Measurements from ENCODE around the gene CCK.

The CCK gene

DNA sequence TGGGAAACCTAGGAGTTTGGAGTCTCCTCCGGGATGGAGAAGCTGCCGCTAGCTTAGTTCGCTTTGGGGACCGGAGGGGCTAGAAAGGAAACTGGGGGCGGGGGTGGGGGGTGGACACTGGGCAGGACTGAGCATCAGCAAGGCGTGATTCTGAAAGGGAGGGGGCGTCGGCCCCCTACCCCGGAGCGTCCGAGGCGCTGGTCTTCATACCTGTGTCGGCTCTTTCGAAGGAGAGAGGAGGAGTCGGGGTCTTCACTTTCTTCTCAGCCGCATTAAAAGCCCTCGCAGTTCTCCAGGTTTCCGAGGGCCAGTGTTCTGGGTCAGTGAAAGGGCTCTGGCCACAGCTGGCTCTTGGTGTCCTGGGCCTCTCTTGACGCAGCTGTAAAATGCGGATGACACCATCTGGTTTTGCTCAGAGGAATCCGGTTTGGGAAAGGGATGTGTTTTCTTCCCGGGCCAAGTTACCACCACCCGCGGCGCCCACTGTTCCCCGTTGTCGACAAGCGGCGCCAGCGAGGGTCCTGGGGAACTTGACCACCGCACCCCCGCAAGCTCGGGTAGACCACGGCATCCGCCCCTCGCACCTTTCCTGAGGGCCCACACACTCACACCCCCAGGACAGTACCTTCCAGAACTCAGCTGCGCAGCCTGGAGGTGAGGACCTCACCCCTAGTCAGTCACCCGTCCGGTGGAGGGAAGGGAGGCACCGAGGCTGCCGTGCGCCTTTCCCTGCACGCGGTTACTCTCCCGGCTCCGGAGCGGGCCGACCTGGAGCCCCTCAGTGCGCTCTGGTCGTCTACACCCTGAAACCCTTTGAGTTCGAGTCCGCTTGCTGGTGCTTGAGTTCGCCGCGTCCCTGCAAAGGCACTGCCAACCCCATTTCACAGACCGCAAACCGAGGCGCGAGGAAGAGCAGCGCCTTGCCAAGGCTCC lies 660 bp downstream of the CCK start:
- no peak for DNase-seq

DNA sequence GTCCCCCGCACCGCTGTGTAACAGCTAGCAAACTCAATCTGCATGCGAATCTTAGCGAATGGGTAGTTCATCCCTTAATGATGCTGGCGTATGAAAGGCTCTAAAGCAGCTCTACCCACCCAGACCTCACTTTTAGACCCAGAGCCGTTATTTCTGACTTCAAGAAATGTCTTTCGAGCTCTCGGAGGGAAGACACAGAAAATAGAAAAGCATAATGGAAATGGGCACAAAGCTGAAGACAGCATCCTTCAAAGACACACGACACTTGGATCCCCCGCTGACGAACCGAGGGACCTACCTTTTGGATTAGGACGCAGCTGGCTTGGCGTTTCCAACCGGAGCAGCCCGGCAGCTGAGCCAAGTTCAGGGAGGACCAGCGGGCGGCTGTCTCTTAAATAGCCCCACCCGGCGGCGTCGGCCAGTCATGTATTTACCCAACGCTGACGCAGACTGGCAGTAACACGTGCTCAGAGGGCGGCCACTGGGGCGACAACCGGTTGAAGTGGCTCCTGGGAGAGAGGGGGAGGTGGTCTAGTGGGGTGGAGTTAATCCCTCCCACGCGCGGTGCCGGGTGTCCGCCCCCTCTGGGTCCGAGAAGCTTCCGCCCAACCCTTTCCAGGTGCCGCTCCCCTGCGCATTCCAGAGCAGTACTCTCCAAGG lies 1.5 kb downstream of the CCK start:
- DNase-seq: peak in 1 of 4 experiments; percentile 4

DNA sequence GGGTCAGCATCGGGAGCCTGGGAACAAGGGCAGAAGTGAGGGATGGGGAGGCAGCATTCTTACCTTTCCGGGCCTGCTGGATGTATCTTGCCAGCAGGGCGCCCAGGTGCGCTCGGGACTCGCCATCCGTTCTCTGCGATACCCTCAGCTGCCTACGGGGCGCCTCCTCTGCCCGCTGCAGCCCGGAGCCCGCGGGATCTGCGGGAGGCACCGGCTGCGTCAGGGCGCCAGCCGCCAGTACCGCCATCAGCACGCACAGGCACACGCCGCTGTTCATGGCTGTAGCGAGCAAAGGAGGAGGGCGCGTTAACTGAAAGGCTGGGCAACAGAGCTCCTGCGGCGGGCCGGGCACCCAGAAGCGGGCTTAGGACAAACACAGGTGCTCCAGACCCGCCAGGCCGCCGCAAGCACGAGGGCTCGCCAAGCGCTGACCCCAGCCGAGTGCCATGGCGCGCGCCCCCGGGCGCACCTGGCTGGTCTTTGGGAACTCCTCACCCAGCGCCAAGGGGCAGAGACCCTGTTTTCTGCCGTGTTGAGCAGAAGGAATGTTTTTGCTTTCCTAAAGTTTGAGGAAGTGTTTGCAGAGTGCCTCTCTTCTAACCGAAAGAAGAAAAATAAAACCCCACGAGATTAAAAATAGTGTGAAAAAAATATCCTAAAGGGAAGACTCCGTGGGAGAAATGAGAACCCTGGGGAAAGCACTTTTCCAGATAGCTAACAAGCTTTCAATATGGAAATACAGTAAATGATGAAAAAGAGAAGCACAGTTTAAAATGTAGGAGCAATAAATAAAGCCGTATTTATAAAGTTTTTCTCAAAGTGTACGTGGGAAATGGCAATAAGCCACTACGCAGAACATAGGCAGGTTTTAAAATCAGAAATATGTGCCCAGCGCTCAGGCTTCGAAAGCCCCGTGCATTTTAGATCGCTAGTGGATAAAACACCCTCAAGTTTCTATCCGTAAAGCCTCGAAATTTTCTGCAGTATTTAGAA lies 2.3 kb downstream of the CCK start:
- DNase-seq: peak in 1 of 4 experiments; percentile 3

DNA sequence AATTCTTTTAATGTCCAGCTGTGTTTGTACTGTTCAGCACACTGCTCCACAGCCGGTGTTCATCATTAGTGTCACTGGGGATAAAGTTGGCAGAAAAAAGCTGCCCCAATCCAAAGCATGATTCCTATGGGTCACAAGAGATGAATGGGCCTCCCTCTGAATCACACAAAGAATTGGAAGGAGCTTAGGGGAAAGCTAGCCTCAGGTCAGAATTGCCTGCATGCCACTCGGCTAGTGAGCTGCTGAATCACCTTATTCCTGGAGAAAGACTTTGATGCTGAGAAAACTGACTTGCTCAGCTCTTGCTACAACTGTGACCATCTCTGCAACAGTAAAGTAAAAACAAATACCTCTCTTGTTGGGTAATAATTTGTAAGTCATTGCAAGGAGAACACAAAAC lies 3.5 kb downstream of the CCK start:
- DNase-seq: no peak

DNA sequence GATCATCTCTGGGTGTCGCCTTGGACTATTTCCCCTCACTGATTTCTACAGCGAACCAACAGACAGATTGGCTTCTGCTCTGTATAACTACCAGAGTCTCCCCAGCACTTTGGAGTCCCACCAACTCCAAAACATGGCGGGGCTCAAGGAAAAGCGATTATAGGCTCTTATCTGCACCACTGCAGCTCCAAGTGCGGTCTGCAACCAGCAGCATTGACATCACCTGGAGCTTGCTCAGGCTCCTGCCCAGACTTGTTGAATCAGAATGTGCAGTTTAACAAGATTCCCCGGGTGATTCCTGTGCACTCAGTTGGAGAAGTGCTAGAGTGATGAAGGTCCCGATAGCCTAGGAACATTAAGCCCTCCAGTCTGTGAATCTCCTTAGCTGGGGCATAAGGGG lies 9.0 kb downstream of the CCK start:
- no peak for DNase-seq

DNA sequence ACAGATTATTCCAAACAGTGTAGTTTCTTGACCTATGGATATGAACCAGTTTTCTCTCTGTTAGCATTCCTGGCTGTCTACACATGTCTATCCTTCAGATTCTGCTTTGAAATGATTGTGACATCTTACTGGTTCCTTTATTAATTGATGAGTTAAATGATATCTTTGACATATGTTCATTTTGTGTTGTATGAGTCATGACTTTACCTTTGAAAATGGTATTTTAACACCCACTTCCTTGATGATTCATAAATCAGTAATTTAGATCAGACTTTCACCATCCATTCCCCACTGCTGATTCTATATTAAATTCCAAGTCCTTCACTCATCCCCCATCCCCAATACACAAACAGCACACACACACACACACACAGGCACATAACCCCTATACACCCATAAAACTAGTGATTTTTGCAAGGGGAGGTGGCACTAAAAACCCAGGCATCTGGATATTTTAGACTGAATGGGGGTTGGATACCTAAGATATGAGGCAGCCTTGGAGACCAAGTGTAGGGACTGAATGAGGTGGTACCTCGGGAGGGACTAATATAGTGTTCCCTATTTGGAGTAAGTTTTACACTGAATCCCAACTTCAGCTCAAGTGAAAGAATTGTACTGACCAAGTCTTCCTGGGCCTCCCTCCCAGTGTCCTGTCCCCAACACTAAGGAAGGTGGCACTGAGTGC lies 9.7 kb downstream of the CCK start:
- no peak for DNase-seq

DNA sequence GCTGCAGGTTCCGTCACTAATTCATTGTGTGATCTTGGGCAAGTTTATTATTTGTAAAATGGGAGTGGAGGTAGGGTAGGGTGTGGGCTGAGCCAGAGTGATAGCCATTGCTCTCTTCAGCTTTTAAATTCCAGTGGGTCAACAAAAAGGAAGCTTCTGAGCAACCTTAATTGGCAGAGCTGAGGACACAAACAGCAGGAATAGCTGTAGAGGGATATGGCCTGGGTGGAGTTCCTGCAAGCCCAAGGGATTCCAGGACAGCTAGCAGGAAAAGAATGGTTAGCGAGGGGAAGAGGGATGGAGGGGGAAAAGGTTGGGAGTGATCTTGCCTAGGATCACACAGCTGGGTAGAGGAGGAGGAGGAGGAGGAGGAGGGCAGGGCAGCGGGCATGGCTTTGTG lies 11.4 kb downstream of the CCK start:
- DNase-seq: no peak

DNA sequence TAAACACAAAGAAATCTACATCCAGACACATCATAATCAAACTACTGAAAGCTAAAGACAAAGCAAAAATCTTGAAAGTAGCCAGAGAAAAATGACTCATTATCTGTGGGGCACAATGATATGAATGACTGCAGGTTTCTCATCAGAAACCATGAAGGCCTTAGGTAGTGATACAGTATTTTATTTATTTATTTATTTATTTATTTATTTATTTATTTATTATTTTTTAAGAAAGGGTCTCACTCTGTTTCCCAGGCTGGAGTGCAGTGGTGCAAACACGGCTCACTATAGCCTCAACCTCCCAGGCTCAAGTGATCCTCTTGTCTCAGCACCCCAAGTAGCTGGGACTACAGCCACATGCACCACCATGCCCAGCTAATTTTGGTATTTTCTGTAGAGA lies 15.2 kb downstream of the CCK start:
- DNase-seq: no peak

DNA sequence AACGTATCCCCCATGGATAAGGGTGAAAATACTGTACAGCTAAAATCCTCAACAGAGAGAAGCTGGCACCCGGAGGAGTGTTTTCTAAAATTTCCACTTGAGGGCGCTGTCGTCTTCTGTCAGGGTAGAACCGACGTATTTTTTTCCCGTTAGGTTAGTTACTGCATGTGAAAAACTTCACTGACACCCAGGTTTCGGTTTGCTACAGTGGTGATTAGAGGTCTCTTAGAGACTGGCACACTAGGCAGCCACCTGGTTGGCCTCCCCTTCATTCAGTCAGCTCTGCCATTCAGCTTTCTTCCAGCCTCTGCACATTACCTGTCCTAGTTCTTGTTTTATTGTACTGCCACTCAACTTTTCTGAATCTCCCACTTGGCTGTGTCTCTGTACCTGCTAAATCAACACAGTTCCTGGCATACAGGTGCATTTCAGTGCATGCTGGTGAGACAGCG lies 18.4 kb downstream of the CCK start:
- peak in 3 of 4 experiments; percentile 6 to 42 (median 42) for DNase-seq

DNA sequence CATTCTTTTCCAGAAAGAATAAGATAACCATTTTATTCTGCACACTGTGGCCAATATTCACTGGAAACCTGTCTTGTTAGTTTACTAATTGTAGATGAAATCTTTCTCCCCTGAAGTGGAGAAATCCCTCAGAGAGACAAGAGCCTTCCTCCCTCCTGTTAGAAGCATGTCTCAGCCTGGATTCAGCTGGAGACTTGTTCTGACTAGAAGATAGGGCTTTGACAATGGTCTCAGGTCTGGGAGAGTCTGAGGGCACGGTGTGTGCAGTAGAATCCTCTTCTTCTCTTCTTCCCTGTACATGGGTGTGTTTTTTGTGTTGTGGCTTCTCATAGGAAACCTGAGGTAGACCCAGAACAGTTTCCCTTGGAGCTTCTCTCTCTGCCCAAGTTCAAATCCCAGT lies 19.9 kb downstream of the CCK start:
- no peak for DNase-seq

DNA sequence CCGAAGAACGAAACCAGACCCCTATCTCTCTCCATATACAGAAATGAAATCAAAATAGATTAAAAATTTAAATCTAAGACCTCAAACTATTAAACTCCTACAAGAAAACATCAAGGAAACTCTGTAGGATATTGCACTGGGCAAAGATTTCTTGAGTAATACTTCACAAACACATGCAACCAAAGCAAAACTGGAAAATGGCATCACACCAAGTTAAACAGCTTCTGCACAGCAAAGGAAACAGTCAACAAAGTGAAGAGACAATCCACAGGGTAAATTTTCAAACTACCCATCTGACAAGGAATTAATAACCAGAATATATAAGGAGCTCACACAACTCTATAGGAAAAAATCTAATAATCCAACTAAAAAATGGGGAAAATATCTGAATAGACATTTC lies 29.4 kb downstream of the CCK start:
- no peak for DNase-seq

DNA sequence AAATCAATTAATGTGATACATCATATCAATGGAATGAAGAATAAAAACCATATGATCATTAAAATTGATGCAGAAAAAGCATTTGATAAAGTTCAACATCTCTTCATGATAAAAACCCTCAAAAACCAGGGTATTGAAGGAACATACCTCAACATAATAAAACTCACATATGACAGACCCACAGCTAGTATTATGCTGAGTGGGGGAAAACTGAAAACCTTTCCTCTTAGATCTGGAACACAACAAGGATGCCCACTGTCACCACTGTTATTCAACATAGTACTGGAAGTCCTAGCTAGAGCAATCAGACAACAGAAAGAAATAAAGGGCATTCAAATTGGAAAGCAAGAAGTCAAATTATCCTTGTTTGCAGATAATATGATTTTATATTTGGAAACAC lies 30.5 kb downstream of the CCK start:
- DNase-seq: no peak

DNA sequence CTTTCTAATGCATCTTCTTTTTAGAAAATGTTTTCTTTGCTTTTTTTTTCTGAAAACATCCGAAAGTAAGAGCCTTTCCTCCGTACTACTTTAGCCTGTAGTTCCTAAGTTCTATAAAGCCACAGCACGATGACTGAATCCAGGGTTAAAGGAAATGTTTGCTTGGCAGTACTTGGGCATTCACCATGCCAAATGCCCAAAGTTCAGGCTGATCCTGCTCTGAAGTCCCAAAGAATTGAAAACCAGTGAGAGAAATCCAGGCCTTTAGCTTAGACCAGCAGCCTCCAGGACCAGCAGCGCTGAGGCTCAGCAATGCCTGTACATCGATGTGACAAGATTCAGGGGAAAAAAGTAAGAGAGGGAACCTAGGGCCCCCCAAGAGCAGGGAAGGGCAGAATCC lies 35.1 kb downstream of the CCK start:
- no peak for DNase-seq

DNA sequence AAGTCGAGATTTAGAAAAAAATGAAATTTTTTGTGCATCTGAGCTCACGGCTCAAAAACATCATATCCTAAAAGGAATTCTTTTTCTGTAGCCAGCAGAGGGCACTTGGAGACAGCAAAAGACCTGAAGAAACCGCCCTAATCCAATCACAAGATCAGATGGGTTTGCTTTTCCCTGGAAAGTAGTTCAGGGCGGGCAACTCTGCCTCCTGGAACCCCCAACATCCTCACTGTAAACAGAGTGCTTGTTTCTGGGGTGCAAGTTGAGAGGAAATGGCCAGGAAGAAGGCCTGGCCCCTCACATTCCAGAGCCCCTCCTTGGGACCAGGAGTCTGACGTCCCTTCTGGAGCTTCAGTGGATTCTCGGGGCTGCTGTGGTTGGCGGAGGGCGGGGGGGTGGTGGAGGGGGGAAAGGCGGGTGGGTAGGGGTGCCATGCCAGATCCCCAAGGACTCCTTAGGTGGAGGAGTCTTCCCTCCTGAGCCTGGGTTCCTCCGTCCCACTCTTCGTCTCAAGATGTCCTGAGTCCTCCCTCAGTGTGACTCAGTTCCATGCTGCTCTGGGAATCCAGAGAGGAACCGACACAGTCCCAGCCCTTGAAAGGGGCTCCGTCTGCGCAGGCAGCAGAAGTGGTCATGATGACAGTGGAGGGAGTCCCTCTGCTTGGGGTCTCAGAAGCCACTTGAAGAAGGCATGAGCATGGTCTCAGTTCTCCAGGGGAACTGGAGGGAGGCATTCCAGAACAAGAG lies 35.9 kb downstream of the CCK start:
- no peak for DNase-seq

DNA sequence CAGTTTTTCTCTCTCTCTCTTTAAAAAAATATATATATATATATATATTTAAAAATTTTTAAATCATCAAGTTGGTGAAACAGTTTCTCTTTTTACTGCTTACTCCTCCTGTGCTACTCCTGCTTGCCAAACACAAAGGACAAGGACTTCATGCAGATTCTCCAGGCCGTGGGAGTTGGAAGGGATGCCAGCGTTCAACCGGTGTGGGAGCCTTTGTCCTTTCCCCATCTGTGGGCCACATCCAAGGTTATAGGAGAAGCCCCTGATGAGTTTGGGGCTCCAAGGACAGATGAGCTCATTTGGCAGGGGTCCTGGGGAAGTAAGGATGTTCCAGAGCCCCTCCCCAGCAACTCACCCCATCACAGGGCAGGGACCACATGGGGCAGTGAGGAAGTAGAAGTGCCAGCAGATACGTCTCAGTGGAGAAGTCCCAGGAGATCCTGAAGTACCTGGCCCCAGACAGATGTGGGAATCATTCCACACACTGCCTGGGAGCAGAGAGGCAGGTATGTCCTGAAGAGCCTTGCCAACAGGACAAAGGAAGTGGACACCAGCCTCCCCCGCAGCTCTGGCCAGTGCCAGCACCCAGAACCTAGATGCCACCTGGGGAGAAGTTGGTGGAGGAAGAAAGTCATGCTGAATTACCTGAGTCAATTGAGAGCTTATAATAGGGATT lies 36.6 kb downstream of the CCK start:
- no peak for DNase-seq

DNA sequence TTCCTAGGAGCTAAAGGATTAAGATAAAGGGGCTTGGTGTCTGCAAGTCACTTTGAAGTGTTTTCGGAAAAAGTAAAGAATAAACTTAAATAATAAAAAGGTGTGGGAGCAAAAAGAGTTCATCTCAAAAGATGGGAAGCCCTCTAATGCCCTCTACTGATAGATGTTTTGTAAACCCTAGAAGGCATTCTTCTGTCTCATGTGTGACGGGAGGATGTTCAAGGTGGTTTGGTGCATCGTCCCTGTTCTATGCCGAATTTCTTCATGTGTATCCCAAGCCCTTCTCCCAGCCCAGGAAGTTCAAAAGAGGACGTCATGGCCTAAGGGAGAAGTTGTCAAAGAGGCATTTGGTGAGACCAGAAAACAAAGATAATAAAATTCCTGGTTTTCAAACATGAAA lies 37.2 kb downstream of the CCK start:
- DNase-seq: no peak

DNA sequence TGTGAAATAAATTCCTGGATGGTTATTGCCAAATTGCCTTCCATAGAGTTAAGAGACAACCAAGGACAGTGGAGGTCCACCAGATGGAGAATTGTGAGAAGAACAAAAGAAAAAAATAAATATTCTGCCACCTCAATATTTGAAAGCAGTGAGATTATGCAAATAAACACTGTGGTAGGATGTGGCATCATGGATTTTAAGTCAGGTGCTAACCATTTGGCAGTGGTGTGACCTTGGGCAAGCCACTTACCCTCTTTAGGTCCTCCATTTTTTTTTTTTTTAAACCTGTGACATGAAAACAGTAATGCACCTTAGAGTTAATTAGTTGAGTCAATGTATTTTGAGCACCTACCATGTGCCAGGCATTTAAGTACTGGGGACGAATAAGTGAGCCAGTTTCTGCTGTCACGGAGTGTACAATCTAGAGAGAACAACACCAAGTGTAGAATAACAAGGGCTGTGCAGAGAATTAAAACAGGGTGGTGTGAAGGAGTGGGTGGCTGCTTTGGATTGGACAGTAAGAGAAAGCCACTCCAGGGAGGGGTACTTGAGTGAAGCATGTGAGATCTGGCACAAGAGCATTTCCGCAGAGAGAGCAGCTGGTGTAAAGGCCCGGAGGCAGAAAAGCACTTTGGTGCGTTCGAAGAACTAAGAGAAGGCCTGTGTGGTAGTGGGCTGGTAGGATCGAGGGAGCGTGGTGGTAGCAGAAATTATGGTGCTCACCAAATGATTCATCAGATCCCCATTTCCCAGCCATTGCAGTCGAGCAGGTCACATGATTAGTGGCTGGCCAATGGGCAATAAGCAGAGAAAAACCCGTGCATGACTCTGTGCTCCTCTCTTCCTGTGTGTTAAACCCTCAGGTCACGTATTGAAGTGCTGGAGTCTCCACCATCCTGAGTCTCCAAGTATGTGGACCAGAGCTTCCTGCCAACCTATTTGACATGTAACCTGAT lies 39.2 kb downstream of the CCK start:
- no peak for DNase-seq

DNA sequence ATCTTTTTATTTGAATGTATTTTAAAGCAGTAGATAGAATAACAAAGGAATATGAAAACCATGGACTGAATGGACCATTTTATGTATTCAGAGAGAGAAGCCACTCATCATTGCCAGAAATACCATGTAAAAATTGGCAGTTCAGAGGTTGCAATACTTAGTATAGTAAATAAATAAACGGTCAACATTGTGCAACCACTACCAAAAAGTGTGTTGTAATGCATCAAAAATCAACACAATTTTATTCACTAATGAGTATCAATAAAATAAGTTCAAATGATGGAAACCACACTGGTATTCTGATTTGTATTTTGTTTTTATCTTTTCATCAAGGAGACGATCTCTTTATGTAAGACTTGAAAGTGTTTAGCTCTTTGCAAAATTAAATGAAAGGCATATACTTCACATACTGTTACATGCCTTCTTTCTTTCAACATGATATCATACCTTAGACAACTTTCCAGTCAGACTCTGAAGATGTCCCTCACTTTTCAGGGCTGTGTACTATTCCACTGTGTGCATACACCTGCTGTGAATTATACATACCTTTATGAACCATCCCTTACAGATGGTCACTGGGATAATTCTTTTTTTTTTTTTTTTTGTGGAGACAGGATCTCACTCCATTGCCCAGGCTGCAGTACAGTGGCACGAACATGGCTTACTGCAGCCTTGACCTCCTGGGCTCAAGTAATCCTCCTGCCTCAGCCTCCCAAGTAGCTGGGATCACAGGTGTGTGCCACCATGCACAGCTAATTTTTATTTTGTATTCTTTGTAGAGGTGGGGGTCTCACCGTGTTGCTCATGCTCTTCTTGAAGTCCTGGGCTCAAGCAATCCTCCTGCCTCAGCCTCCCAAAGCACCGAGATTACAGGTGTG lies 40.3 kb downstream of the CCK start:
- no peak for DNase-seq
